NCI-H460 (cell line): ENCODE data around the gene SMDT1. TPM values are rescaled to one million over a fixed set of nuclear protein-coding genes. Genes with fewer than 3 reads are reported as not detected.
A peak's percentile ranks its signal among the peaks of the same experiment; 100 is the strongest.

ENCODE experiments used
- DNase-seq: peaks from one replicate; pipeline ENCODE4 v3.0.0-alpha.2; 2016; ENCODE audit warnings: low read depth; ENCODE audit errors: extremely low read depth
- polyA plus RNA-seq: library from polyadenylated mRNA; depleted of rRNA; stranded (reverse); fragments of >200 nt; gene quantifications from 2 replicates; pipeline ENCODE4 v1.2.3, GENCODE V29; 2014; cell fraction: nucleus; rRNA removed
- total RNA-seq: library from RNA; depleted of rRNA; stranded (reverse); fragments of >200 nt; shearing (Covaris generic); gene quantifications from 2 replicates; pipeline ENCODE4 v1.2.3, GENCODE V29; 2014; rRNA removed

The SMDT1 gene
- 10.4 and 16.7 TPM in 2 replicates for total RNA-seq
- 1.8 and 13.7 TPM in 2 replicates for polyA plus RNA-seq

GRCh38 chr22:42079319-42080251 lies at the start of gene SMDT1:
Gene SMDT1 (plus strand): TSS chr22:42079700. CDS start chr22:42079769, 69 bp downstream.
- DNase-seq: peak; percentile 96

GRCh38 chr22:42033263-42034181 lies 46.0 kb upstream of the SMDT1 start:
- no peak for DNase-seq

GRCh38 chr22:42035256-42035655 lies 44.2 kb upstream of the SMDT1 start:
- no peak for DNase-seq

GRCh38 chr22:42039271-42039670 lies 40.2 kb upstream of the SMDT1 start:
- no peak for DNase-seq

- DNase-seq: no peak
Measured at GRCh38 chr22:42041784-42042183, 37.7 kb upstream of the SMDT1 start.

GRCh38 chr22:42050641-42051180 lies 28.8 kb upstream of the SMDT1 start:
- no peak for DNase-seq

- DNase-seq: no peak
Measured at GRCh38 chr22:42052765-42053164, 26.7 kb upstream of the SMDT1 start.

GRCh38 chr22:42056757-42057511 lies 22.6 kb upstream of the SMDT1 start:
- no peak for DNase-seq

GRCh38 chr22:42060489-42060888 lies 19.0 kb upstream of the SMDT1 start:
- no peak for DNase-seq

GRCh38 chr22:42061041-42061440 lies 18.5 kb upstream of the SMDT1 start:
- DNase-seq: no peak

GRCh38 chr22:42062506-42063170 lies 16.9 kb upstream of the SMDT1 start:
- no peak for DNase-seq

GRCh38 chr22:42064629-42065028 lies 14.9 kb upstream of the SMDT1 start:
- no peak for DNase-seq

GRCh38 chr22:42065438-42066125 lies 13.9 kb upstream of the SMDT1 start:
- DNase-seq: no peak

- no peak for DNase-seq
Measured at GRCh38 chr22:42066126-42066761, 13.3 kb upstream of the SMDT1 start.

- DNase-seq: no peak
Measured at GRCh38 chr22:42066937-42067336, 12.6 kb upstream of the SMDT1 start.

- no peak for DNase-seq
Measured at GRCh38 chr22:42067671-42068251, 11.7 kb upstream of the SMDT1 start.

- DNase-seq: no peak
Measured at GRCh38 chr22:42068291-42068690, 11.2 kb upstream of the SMDT1 start.
